KMS-11 (cell line): ENCODE measurements around the gene SLC16A5.

Experiments used
- H2AFZ ChIP-seq: fragments of 200-600 bp; sonication (generic); 2 replicates; pipeline ENCODE4 v1.6.1; 2016; ENCODE audit warnings: antibody characterized with exemption, mixed run types, low read depth
- H3K27ac ChIP-seq: fragments of 200-600 bp; sonication (generic); 2 replicates; pipeline ENCODE4 v1.6.1; 2016; ENCODE audit warnings: mild to moderate bottlenecking, mixed run types
- H3K27me3 ChIP-seq: fragments of 200-600 bp; sonication (generic); 2 replicates; pipeline ENCODE4 v1.6.1; 2017; ENCODE audit warnings: mild to moderate bottlenecking, low read depth, mixed run types, moderate library complexity; ENCODE audit not compliant: insufficient read depth
- H3K36me3 ChIP-seq: fragments of 200-600 bp; sonication (generic); 2 replicates; pipeline ENCODE4 v1.6.1; 2017; ENCODE audit warnings: mild to moderate bottlenecking, mixed run types; ENCODE audit not compliant: insufficient read depth
- H3K4me1 ChIP-seq: fragments of 200-600 bp; sonication (generic); 2 replicates; pipeline ENCODE4 v1.6.1; 2016; ENCODE audit warnings: mild to moderate bottlenecking, low read depth, mixed run types; ENCODE audit not compliant: poor library complexity, severe bottlenecking
- H3K4me2 ChIP-seq: fragments of 200-600 bp; sonication (generic); 2 replicates; pipeline ENCODE4 v1.7.0; 2016; ENCODE audit warnings: mild to moderate bottlenecking, mixed run types
- H3K4me3 ChIP-seq: fragments of 200-600 bp; sonication (generic); IDR thresholded peaks from 2 replicates; pipeline ENCODE4 v1.6.1; 2017; ENCODE audit warnings: low read depth, low read length, mixed read lengths; ENCODE audit not compliant: insufficient read depth
- H3K79me2 ChIP-seq: fragments of 200-600 bp; sonication (generic); 2 replicates; pipeline ENCODE4 v1.6.1; 2016; ENCODE audit warnings: low read depth, mixed run types; ENCODE audit not compliant: insufficient read depth
- H3K9ac ChIP-seq: fragments of 200-600 bp; sonication (generic); 2 replicates; pipeline ENCODE4 v1.6.1; 2016; ENCODE audit warnings: mild to moderate bottlenecking, mixed run types
- H4K20me1 ChIP-seq: fragments of 200-600 bp; sonication (generic); 2 replicates; pipeline ENCODE4 v1.6.1; 2016; ENCODE audit warnings: mild to moderate bottlenecking, mixed run types; ENCODE audit not compliant: insufficient read depth
- TF ChIP-seq, protein P1 (sequence below): fragments of 200-600 bp; sonication (generic); conservative IDR thresholded peaks from 2 replicates; pipeline ENCODE4 v1.6.1; 2017; ENCODE audit warnings: low read depth, mild to moderate bottlenecking, antibody characterized with exemption, low read length, moderate library complexity, mixed read lengths

The SLC16A5 gene

DNA sequence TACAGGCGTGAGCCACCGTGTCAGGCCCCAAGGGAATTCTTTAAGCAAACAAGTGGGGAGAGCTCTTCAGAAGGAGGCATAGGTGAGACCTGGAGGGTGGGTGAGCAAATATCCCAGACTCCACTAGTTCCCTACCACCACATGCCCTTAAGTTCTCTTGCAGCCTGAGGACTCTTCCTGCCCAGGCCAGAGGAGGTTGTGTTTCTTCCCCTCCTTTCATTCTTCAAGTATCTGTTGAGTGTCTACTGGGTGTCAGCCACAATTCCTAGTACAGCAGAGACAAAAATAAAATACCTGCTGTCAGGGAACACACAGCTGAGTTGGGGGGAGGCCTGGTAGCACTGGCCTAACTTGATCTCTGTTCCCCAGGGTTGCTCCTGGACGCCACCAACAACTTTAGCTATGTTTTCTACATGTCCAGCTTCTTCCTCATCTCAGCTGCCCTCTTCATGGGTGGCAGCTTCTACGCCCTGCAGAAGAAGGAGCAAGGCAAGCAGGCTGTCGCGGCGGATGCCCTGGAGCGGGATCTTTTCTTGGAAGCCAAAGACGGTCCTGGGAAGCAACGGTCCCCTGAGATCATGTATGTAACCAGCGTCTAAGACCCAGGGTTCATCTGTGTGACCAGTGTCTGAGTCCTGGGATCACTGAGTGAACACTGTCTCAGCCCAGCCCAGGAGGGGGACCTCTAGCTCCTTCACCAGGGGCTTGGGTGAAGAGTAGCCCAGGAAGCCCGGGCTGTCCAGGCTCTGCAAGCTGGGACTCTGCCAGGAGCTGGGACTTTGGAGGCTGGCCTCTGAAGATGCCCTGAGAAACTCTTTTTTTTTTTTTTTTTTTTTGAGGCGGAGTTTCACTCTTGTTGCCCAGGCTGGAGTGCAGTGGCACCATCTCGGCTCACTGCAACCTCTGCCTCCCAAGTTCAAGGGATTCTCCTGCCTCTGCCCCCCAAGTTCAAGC lies 16.1 kb downstream of the SLC16A5 start:
- Histone ChIP-seq H3K4me2 (no peak overlapping the region), H3K79me2 (no peaks in the 10 kb centered on the region), H4K20me1 (no peaks in the 10 kb centered on the region), H3K27me3 (peaks cover 7% of the 10 kb centered on the region; the same call in 1 of the 2 replicates), H3K4me3 (no peak overlapping the region), H3K27ac (no peak overlapping the region), H3K9ac (no peak overlapping the region), H2AFZ (no peak overlapping the region), H3K4me1 (peaks cover 9% of the 10 kb centered on the region), H3K36me3 (no peaks in the 10 kb centered on the region)
- TF ChIP-seq, protein P1, sequence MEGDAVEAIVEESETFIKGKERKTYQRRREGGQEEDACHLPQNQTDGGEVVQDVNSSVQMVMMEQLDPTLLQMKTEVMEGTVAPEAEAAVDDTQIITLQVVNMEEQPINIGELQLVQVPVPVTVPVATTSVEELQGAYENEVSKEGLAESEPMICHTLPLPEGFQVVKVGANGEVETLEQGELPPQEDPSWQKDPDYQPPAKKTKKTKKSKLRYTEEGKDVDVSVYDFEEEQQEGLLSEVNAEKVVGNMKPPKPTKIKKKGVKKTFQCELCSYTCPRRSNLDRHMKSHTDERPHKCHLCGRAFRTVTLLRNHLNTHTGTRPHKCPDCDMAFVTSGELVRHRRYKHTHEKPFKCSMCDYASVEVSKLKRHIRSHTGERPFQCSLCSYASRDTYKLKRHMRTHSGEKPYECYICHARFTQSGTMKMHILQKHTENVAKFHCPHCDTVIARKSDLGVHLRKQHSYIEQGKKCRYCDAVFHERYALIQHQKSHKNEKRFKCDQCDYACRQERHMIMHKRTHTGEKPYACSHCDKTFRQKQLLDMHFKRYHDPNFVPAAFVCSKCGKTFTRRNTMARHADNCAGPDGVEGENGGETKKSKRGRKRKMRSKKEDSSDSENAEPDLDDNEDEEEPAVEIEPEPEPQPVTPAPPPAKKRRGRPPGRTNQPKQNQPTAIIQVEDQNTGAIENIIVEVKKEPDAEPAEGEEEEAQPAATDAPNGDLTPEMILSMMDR: no peak

DNA sequence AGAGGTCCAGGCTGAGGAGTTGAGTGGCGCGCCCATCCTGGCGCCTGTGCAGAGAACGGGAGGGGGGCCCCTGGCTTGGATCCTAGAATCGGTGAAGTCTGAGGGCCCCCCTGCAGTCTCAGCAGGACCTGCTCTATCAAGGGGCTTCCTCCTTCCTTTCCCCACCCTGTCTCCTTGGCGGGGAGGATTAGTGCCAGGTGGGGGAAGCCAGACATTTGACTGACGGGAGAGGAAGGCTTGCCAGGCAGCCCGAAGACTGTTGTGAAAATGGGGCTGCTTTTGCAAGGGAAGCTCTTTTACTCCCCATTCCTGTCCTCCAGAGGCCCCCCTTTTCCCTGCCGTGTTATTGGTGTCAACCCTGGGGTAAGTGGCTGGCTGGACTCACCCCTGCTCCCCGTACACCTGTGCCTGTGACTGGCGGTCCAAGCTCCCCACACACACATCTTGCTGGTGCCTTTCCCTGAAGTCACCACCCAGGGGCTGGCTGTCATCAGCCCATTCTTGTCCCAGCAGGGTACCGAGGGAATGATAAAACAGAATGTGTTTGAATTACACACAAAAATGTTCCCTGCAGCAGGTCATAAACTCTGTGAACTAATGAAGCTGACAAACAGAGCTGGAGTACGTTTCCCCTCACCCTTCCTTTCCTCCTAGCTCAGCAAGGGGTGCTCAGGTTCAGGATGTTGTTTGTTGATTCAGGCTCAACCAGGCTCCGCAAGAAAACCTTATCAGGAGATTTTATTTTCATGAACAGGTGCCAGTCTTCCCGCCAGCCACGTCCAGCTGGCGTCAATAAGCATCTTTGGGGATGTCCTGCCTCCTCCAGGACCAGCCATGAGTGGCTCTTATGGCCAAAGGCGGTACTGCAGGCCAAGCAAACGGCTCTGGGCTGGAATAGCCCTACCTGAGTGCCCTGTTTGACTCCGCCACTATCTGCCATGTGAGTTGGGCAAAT lies 17.6 kb downstream of the SLC16A5 start:
- no peak overlapping the region for H3K4me3 ChIP-seq
- H3K36me3 ChIP-seq: no peaks in the 10 kb centered on the region
- H3K27ac ChIP-seq: no peak overlapping the region
- no peak overlapping the region for H3K4me2 ChIP-seq
- H3K4me1 ChIP-seq: peaks cover 16% of the 10 kb centered on the region
- peaks cover 7% of the 10 kb centered on the region; the same call in 1 of the 2 replicates for H3K27me3 ChIP-seq
- no peaks in the 10 kb centered on the region for H3K79me2 ChIP-seq
- TF ChIP-seq, protein P1: peak; percentile 75
- H2AFZ ChIP-seq: peak overlapping the region; percentile 24; the same call in 1 of the 2 replicates
- H4K20me1 ChIP-seq: no peaks in the 10 kb centered on the region
- H3K9ac ChIP-seq: no peak overlapping the region

DNA sequence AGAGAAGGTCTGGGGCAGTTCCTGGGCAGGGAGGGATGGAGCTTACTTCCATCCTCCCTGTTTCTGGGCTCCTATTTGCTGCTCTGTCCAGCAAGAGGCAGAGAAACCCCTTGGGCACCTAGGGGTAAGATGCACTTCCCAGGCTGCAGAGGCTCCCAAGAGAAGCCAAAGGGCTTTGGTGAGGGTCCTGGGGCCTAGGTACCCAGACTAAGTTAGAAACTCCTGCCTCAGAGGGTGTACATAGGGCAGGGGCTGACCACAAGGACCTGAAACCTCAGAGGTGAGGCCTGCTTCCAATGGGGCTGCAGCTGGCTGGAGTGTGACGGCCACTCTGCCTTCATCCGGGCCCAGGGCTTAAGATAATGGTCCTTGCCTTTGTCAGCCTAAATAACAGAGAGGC lies 20.4 kb downstream of the SLC16A5 start:
- H3K4me3 ChIP-seq: no peak overlapping the region
- H2AFZ ChIP-seq: no peak overlapping the region
- no peak overlapping the region for H3K4me2 ChIP-seq
- H3K36me3 ChIP-seq: no peaks in the 10 kb centered on the region
- TF ChIP-seq, protein P1: no peak
- H3K27ac ChIP-seq: no peak overlapping the region
- peaks cover 23% of the 10 kb centered on the region for H3K4me1 ChIP-seq
- H3K79me2 ChIP-seq: peaks cover 5% of the 10 kb centered on the region; the same call in 1 of the 2 replicates
- H4K20me1 ChIP-seq: no peaks in the 10 kb centered on the region
- peaks cover 4% of the 10 kb centered on the region; the same call in 1 of the 2 replicates for H3K27me3 ChIP-seq
- no peak overlapping the region for H3K9ac ChIP-seq

DNA sequence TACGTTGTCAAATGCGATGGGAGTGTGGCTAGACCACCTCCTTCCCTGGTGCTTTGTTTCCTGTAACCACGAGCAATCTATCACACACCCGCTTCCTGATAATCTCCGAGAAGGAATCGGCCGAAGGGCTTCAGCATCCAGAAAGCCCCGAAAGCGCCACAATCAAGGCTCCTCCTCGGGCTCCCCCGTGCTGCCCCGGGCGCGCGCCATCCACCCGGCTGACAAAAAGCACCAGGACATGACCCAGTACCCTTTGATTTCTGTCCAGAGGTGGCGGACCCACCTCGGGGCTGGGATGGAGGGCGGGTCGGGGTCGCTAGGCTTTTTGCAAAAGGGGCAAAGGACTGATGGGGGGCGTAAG lies 21.3 kb downstream of the SLC16A5 start:
- Histone ChIP-seq H3K4me3 (no peak overlapping the region), H3K79me2 (peaks cover 5% of the 10 kb centered on the region; the same call in 1 of the 2 replicates), H3K4me2 (peak overlapping the region; percentile 99), H3K27me3 (peaks cover 3% of the 10 kb centered on the region; the same call in 1 of the 2 replicates), H3K4me1 (peaks cover 28% of the 10 kb centered on the region), H2AFZ (peak overlapping the region; percentile 94), H3K36me3 (no peaks in the 10 kb centered on the region), H3K27ac (no peak overlapping the region), H3K9ac (no peak overlapping the region; the same call in 1 of the 2 replicates), H4K20me1 (no peaks in the 10 kb centered on the region)
- TF ChIP-seq, protein P1: no peak
